ENCODE results near the gene EEFSEC. TPM values are rescaled to one million over a fixed set of nuclear protein-coding genes. Genes with fewer than 3 reads are reported as not detected.

EEFSEC gene
- total and polyA plus RNA-seq, 2 of the 4 experiments (the other 2 are of a cell fraction), result 4.5 to 9.3 TPM

- dilution Hi-C loops (cut with HindIII; ENCODE audit: low sequenced_read_pairs, unreplicated experiment), result no loop called here
- no peak for TF ChIP-seq MAFK (IDR thresholded peaks at IDR 0.05; ENCODE audit: low read depth, low read length)
- TF ChIP-seq CTCF (conservative IDR thresholded peaks at IDR 0.05; ENCODE audit: low read depth, low read length), result no peak
- no peak for TF ChIP-seq NFE2L2 (IDR thresholded peaks at IDR 0.05; ENCODE audit: low read depth, low read length)
- TF ChIP-seq RFX5 (IDR thresholded peaks at IDR 0.05; ENCODE audit: low read depth, low read length), result no peak
- TF ChIP-seq POLR2A (IDR thresholded peaks at IDR 0.05; ENCODE audit: low read depth, low read length), result no peak
- TF ChIP-seq CHD1 (IDR thresholded peaks at IDR 0.05; ENCODE audit: low read depth, low read length), result no peak
- TF ChIP-seq RCOR1 (IDR thresholded peaks at IDR 0.05; ENCODE audit: insufficient replicate concordance, low read length), result no peak
- H4K5ac ChIP-seq (ENCODE audit: low read depth, low read length), result no peak overlapping the region
- no TSS peak for BruUV-seq (replicated peaks)
- DNase-seq, result no peak
- no peak for ATAC-seq (ENCODE audit: low read depth)
- H3K9me1 ChIP-seq (ENCODE audit: insufficient read depth, low read length), result peaks cover 11% of the 10 kb centered on the region; the same call in 1 of the 2 replicates
- H3K36me3 ChIP-seq (ENCODE audit: control insufficient read depth, insufficient read depth, low read length), result no peaks in the 10 kb centered on the region
- ChIA-PET POLR2A (ENCODE audit: unreplicated experiment) (no interaction called here), CTCF (no interaction called here)
- H2AFZ ChIP-seq (replicated peaks; ENCODE audit: low read length, poor library complexity), result no peak overlapping the region
- intact Hi-C loops (cut with micrococcal nuclease), result no loop called here
- H3K79me1 ChIP-seq (ENCODE audit: low read depth in 1 of 2, low read length in 2 of 2), result peaks cover 0 to 16% of the 10 kb centered on the region in 2 experiments; a peak in 3 of 4 replicates
- H2BK120ac ChIP-seq (ENCODE audit: low read depth, low read length), result no peak overlapping the region
- no peaks in the 10 kb centered on the region for H3K27me3 ChIP-seq (ENCODE audit: control insufficient read depth, insufficient read depth, low read length)
- no peak overlapping the region for H3K4me3 ChIP-seq (ENCODE audit: insufficient read depth, low read depth, low read length)
- no peak overlapping the region for H3K4ac ChIP-seq (ENCODE audit: low read depth, low read length)
- no peak overlapping the region for H3K4me2 ChIP-seq (ENCODE audit: low read depth, low read length)
- no peak overlapping the region for H3K9ac ChIP-seq (ENCODE audit: low read depth, low read length)
- WGBS, 2 experiments (ENCODE audit: extremely low coverage in 2 of 2, insufficient read length in 1 of 2), result 94% methylated on average over 3 of the region's 5 CpGs; no CpG with 5 or more reads in 1 of the 2 experiments
- no peak overlapping the region for H3K14ac ChIP-seq (replicated peaks; ENCODE audit: low read depth, low read length)
- no peaks in the 10 kb centered on the region; the same call in 1 of the 2 replicates for H3K9me3 ChIP-seq (ENCODE audit: control insufficient read depth, insufficient read depth, low read length)
- H2BK20ac ChIP-seq (ENCODE audit: low read depth, low read length), result no peak overlapping the region
- H2BK5ac ChIP-seq (ENCODE audit: low read depth, low read length, poor library complexity, severe bottlenecking), result no peak overlapping the region
- peaks cover 6% of the 10 kb centered on the region; the same call in 1 of the 2 replicates for H3K4me1 ChIP-seq (ENCODE audit: control insufficient read depth, insufficient read depth, low read length)
- H4K20me1 ChIP-seq (ENCODE audit: insufficient read depth, low read length), result peaks cover 7% of the 10 kb centered on the region; the same call in 1 of the 2 replicates
- H3K56ac ChIP-seq (ENCODE audit: extremely low read depth, insufficient read depth, low read length), result no peak overlapping the region
- no peak overlapping the region for H2BK15ac ChIP-seq (ENCODE audit: low read depth, low read length)
- no peak overlapping the region for H3K27ac ChIP-seq (ENCODE audit: insufficient read depth, low read length)
- no peak overlapping the region for H3K18ac ChIP-seq (ENCODE audit: low read depth, low read length)
- no peak overlapping the region for H4K91ac ChIP-seq (ENCODE audit: insufficient read depth, low read depth, low read length)
- H3K23ac ChIP-seq (ENCODE audit: low read depth, low read length), result no peak overlapping the region
- in situ Hi-C loops (cut with MboI; ENCODE audit: low sequenced_read_pairs), result no loop called here
- no peak overlapping the region for H2AK5ac ChIP-seq (ENCODE audit: low read depth, low read length)
- no peak overlapping the region for H4K8ac ChIP-seq (ENCODE audit: low read depth in 2 of 2, low read length in 2 of 2)
- H2AK9ac ChIP-seq (replicated peaks; ENCODE audit: low read depth, low read length, poor library complexity), result no peak overlapping the region
These were observed 101.7 kb downstream of the EEFSEC start for GRCh38 chr3:128254967-128255366.
